ENCODE results near the gene ZNF280A. TPM values are rescaled to one million over a fixed set of nuclear protein-coding genes. Genes with fewer than 3 reads are reported as not detected.

Gene ZNF280A
- total and polyA plus RNA-seq, 2 of the 8 experiments (the other 6 are each of a cell fraction or from before 2014, with no cell fraction given), result 0.09 to 0.61 TPM

GRCh38 chr22:22569218-22569617 lies 49.1 kb upstream of the ZNF280A start:
- H4K20me1 ChIP-seq (replicated peaks in 1 of 2; ENCODE audit: control insufficient read depth in 1 of 2, insufficient read depth in 2 of 2, low read length in 2 of 2), result no peaks in the 10 kb centered on the region
- no peak overlapping the region for H2BK15ac ChIP-seq (ENCODE audit: low read length)
- no peaks in the 10 kb centered on the region for H3K79me1 ChIP-seq (ENCODE audit: low read depth, low read length)
- no peak overlapping the region for H3K23ac ChIP-seq (ENCODE audit: insufficient read length)
- ChIA-PET CTCF (ENCODE audit: partially characterized antibody) (no interaction called here), POLR2A (ENCODE audit: partially characterized antibody) (no interaction called here)
- no peak overlapping the region for H4K91ac ChIP-seq (replicated peaks; ENCODE audit: insufficient read length, low read length)
- no peak overlapping the region for H2BK20ac ChIP-seq (ENCODE audit: low read length)
- H2AK5ac ChIP-seq (ENCODE audit: low read depth, low read length), result no peak overlapping the region
- no peak overlapping the region for H2AFZ ChIP-seq (ENCODE audit: low read length)
- H2BK120ac ChIP-seq (replicated peaks; ENCODE audit: low read depth, low read length), result no peak overlapping the region
- no peak for TF ChIP-seq TEAD4 (IDR thresholded peaks at IDR 0.05; ENCODE audit: low read depth, low read length)
- TF ChIP-seq SP2 (IDR thresholded peaks at IDR 0.05; ENCODE audit: low read length), result no peak
- no peak for TF ChIP-seq SIRT6 (IDR thresholded peaks at IDR 0.05; ENCODE audit: low read length)
- no peak for TF ChIP-seq CREB1 (IDR thresholded peaks at IDR 0.05)
- no peak for TF ChIP-seq BCL11A (IDR thresholded peaks at IDR 0.05; ENCODE audit: low read depth in 2 of 2, low read length in 2 of 2)
- no peak for TF ChIP-seq JUND (IDR thresholded peaks at IDR 0.05; ENCODE audit: low read length)
- no peak for TF ChIP-seq CEBPB (IDR thresholded peaks at IDR 0.05; ENCODE audit: low read depth, low read length)
- no peak for TF ChIP-seq GTF2F1 (IDR thresholded peaks at IDR 0.05; ENCODE audit: borderline replicate concordance, low read depth, low read length)
- TF ChIP-seq JUN (IDR thresholded peaks at IDR 0.05; ENCODE audit: low read depth, low read length), result no peak
- TF ChIP-seq PHF8 (conservative IDR thresholded peaks at IDR 0.05; ENCODE audit: low read depth, low read length), result no peak
- no peak for TF ChIP-seq BRCA1 (IDR thresholded peaks at IDR 0.05; ENCODE audit: low read depth, low read length)
- no peak for TF ChIP-seq SAP30 (IDR thresholded peaks at IDR 0.05; ENCODE audit: insufficient read depth, insufficient replicate concordance, low read length)
- no peak for TF ChIP-seq KDM5A (IDR thresholded peaks at IDR 0.05; ENCODE audit: low read length)
- TF ChIP-seq, protein P1, sequence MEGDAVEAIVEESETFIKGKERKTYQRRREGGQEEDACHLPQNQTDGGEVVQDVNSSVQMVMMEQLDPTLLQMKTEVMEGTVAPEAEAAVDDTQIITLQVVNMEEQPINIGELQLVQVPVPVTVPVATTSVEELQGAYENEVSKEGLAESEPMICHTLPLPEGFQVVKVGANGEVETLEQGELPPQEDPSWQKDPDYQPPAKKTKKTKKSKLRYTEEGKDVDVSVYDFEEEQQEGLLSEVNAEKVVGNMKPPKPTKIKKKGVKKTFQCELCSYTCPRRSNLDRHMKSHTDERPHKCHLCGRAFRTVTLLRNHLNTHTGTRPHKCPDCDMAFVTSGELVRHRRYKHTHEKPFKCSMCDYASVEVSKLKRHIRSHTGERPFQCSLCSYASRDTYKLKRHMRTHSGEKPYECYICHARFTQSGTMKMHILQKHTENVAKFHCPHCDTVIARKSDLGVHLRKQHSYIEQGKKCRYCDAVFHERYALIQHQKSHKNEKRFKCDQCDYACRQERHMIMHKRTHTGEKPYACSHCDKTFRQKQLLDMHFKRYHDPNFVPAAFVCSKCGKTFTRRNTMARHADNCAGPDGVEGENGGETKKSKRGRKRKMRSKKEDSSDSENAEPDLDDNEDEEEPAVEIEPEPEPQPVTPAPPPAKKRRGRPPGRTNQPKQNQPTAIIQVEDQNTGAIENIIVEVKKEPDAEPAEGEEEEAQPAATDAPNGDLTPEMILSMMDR (IDR thresholded peaks at IDR 0.05; ENCODE audit: control extremely low read depth in 1 of 3, insufficient read depth in 1 of 3, low read depth in 1 of 3, low read length in 3 of 3), result no peak
- H3K4me3 ChIP-seq (ENCODE audit: extremely low read depth in 1 of 4, insufficient read depth in 2 of 4, low read depth in 3 of 4, low read length in 4 of 4), result no peak overlapping the region
- no peaks in the 10 kb centered on the region for H3K36me3 ChIP-seq (ENCODE audit: control insufficient read depth in 2 of 4, insufficient read depth in 4 of 4, low read length in 3 of 4)
- H3K4me1 ChIP-seq (replicated peaks in 1 of 4; ENCODE audit: control insufficient read depth in 3 of 4, insufficient read depth in 4 of 4, low read length in 3 of 4), result no peaks in the 10 kb centered on the region
- peaks cover 29 to 64% of the 10 kb centered on the region in 2 experiments for H3K9me3 ChIP-seq (ENCODE audit: insufficient read depth in 2 of 2, low read depth in 1 of 2, low read length in 1 of 2)
- H2BK12ac ChIP-seq (ENCODE audit: low read depth, low read length), result no peak overlapping the region
- FAIRE-seq (no peak), DNase-seq (ENCODE audit: low read depth in 1 of 2, low spot score in 2 of 2) (no peak)
- no peak overlapping the region for H4K5ac ChIP-seq (ENCODE audit: insufficient read length, low read depth, low read length)
- peaks cover 49 to 81% (median 70%) of the 10 kb centered on the region in 4 experiments for H3K27me3 ChIP-seq (replicated peaks in 1 of 4; ENCODE audit: control insufficient read depth in 3 of 4, extremely low read depth in 1 of 4, insufficient read depth in 3 of 4, low read length in 3 of 4)
- H3K56ac ChIP-seq (replicated peaks; ENCODE audit: insufficient read length, low read depth, low read length), result no peak overlapping the region
- WGBS, 2 experiments (ENCODE audit: extremely low coverage in 1 of 2, insufficient coverage in 1 of 2, insufficient read length in 1 of 2, insufficient replicate concordance in 2 of 2, low coverage in 1 of 2, low lambda C conversion rate in 2 of 2, missing lambda C conversion rate in 1 of 2), result 79% methylated on average over 5 of the region's 5 CpGs; no CpG with 5 or more reads in 1 of the 2 experiments
- no peak overlapping the region for H3K27ac ChIP-seq (ENCODE audit: low read depth, low read length)
- H3K4ac ChIP-seq (replicated peaks; ENCODE audit: insufficient read length, low read depth, low read length), result no peak overlapping the region
- H3K9ac ChIP-seq (replicated peaks in 1 of 4; ENCODE audit: extremely low read depth in 1 of 4, low read depth in 3 of 4, low read length in 3 of 4), result no peak overlapping the region
- H3K4me2 ChIP-seq (ENCODE audit: insufficient read depth in 1 of 2, low read depth in 2 of 2, low read length in 2 of 2), result no peak overlapping the region
- H4K8ac ChIP-seq (ENCODE audit: extremely low read depth, insufficient read depth, low read length), result no peak overlapping the region
- no peaks in the 10 kb centered on the region for H3K79me2 ChIP-seq (ENCODE audit: control insufficient read depth in 1 of 2, insufficient read depth in 2 of 2, low read length in 2 of 2)
- no peak overlapping the region for H3K18ac ChIP-seq (ENCODE audit: extremely low read depth, low read length)
- H3K23me2 ChIP-seq (ENCODE audit: low read depth, low read length), result no peaks in the 10 kb centered on the region
- no peak overlapping the region for H2BK5ac ChIP-seq (ENCODE audit: low read depth, low read length)
- H3K14ac ChIP-seq (ENCODE audit: insufficient read length), result no peak overlapping the region

Data from H1 (cell line).